AG04449 (cell line): ENCODE data around the gene SLC4A9.

Source experiments
- CTCF ChIA-PET: fragments of 350-600 bp; formaldehyde crosslinking; extraction: SDS; loops from one replicate; lab custom pipeline; 2021; ENCODE audit warnings: antibody characterized with exemption; lab: Yijun Ruan, JAX
- POLR2A ChIA-PET: fragments of 400-600, 350-600 bp; formaldehyde crosslinking; extraction: SDS; loops from one replicate; lab custom pipeline; 2020; ENCODE audit warnings: antibody characterized with exemption, inconsistent platforms; lab: Yijun Ruan, JAX
- DNase-seq: peaks from one replicate; pipeline ENCODE4 v3.0.0-alpha.2; 2010; ENCODE audit warnings: low read depth, low spot score
- H3K4me3 ChIP-seq: 2 replicates; pipeline ENCODE4 v1.5.1; 2011; ENCODE audit warnings: low read depth, mild to moderate bottlenecking, control low read depth, low read length
- CTCF ChIP-seq: IDR thresholded peaks from one replicate; pipeline ENCODE4 v1.5.1; 2011; ENCODE audit warnings: mild to moderate bottlenecking, moderate library complexity, low read length, control low read depth, inconsistent platforms; ENCODE audit not compliant: insufficient read depth; ENCODE audit errors: missing control alignments

The SLC4A9 gene

DNA sequence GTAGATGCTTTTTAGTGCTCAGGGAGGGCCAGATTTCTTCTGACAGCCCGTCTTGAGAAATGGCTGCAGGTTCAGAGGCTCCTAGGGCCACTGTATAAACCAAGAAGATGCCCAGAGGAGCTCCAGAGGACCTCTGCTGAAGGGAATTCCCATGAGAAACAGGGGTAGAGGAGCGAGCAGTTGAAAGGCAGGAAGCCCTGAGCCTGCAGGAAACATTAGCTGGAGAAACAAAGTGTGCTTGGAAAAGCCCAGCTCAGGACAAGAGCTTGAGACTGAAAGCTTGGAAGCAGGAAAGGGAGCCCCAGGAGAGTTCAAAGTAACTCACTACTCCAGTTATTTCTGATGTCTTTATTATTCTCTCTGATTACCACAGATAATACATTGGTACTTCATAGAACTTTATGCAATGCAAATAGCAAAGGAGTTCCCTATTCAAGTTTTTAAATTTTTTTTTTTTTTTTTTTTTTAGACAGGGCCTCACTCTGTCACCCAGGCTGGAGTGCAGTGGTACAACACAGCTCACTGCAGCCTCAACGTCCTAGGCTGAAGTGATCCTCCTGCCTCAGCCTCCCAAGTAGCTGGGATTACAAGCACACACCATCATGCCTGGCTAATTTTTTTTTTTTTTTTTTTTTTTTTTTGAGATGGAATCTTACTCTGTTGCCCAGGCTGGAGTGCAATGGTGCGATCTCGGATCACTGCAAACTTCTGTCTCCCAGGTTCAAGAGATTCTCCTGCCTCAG lies 30.1 kb upstream of the SLC4A9 start:
- CTCF ChIA-PET: interaction anchor here (1.2 to 4.0 kb wide), 8 partner anchors 10 to 85 kb away, joined by 3 to 28 read pairs (median 14); partner anchors contain the start of gene HBEGF
- no peak for DNase-seq
- POLR2A ChIA-PET: interaction anchor here (0.7 to 1.8 kb wide), 2 partner anchors 16 to 78 kb away, joined by 6 to 13 read pairs; partner anchors contain the start of gene HBEGF
- TF ChIP-seq CTCF: no peak
- H3K4me3 ChIP-seq: no peak overlapping the region

- ChIA-PET POLR2A (no interaction called here), CTCF (interaction anchor here (0.9 to 3.8 kb wide), 4 partner anchors 9 to 27 kb away, joined by 3 to 18 read pairs (median 4); partner anchors contain the start of gene HBEGF)
- H3K4me3 ChIP-seq: no peak overlapping the region
- DNase-seq: no peak
- no peak for TF ChIP-seq CTCF
These were observed 28.4 kb upstream of the SLC4A9 start for GRCh38 chr5:140331638-140332037.

DNA sequence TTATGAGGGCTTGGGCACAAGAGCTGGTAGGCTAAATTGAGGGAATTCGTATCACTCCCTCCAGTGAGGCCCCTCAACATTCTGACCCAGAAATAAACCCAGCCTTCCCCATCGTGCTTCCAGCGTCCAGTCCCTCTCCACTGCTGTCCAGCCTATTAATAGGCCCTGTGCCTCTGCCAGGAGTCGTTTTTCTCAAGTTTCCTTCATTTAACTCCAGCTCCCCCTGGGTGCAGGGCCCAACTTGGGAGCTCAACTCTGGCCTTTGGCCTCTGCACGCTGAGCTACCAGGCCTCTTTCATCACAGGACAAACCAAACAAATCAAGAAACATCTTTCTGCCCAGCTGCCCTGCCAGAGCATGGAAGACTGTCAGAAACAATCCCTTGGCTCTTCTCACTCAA lies 23.6 kb upstream of the SLC4A9 start:
- DNase-seq: no peak
- ChIA-PET POLR2A (interaction anchor here (1.0 to 3.1 kb wide), 2 partner anchors 10 to 13 kb away, joined by 3 to 13 read pairs; partner anchors contain the start of gene HBEGF), CTCF (interaction anchor here (0.5 to 24.4 kb wide), 9 partner anchors 9 to 384 kb away, joined by 3 to 1796 read pairs (median 4); partner anchors contain the start of gene HBEGF)
- TF ChIP-seq CTCF: no peak
- H3K4me3 ChIP-seq: no peak overlapping the region

DNA sequence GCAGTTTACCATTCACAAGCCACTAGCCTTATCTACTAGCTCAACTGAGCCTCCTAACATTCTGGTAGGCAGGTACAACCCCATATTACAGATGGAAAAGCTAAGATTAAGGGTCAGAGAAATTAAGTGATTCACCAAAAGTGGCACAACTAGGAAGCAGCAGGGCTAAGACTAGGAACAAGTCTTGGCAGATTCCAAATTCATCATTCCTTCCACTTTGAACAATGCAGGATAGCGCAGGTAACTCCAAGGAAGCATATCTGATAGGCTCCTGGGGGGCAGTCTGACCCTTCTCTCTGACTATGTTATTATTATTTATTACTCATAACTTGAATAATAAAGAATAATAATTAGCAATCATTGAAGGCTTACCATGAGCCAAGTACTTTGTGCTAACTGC lies 22.1 kb upstream of the SLC4A9 start:
- no peak for DNase-seq
- TF ChIP-seq CTCF: no peak
- no peak overlapping the region for H3K4me3 ChIP-seq
- CTCF ChIA-PET: interaction anchor here (1.1 to 24.4 kb wide), 7 partner anchors 8 to 92 kb away, joined by 3 to 1796 read pairs (median 10); partner anchors contain the start of gene HBEGF
- POLR2A ChIA-PET: interaction anchor here (0.6 to 3.1 kb wide), 2 partner anchors 8 to 82 kb away, joined by 3 to 13 read pairs; partner anchors contain the start of gene HBEGF

DNA sequence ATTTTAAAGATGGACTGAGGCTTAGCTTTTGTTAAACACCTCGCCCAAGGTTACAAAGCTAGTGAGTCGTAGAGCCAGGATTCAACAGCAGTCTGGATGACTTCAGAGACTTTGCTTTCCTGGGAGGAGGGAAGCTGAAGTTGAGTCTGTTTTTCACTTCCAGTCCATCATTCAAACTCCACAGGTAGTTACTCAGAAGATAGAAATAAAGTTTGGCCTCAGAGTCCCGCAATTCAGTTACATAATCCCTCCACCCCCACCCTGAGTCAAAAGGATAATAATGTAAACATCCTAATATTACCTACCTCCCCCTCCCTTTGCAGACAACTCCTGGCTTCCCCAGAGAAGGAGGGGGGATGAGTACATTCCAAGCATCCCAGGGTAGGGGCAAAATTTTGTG lies 21.7 kb upstream of the SLC4A9 start:
- ChIA-PET CTCF (interaction anchor here (1.1 to 24.4 kb wide), 6 partner anchors 8 to 92 kb away, joined by 3 to 1796 read pairs (median 19); partner anchors contain the start of gene HBEGF), POLR2A (interaction anchor here (3.1 kb wide), 1 partner anchor 8 kb away, joined by 13 read pairs; the partner anchor contains the start of gene HBEGF)
- DNase-seq: no peak
- no peak for TF ChIP-seq CTCF
- no peak overlapping the region for H3K4me3 ChIP-seq

DNA sequence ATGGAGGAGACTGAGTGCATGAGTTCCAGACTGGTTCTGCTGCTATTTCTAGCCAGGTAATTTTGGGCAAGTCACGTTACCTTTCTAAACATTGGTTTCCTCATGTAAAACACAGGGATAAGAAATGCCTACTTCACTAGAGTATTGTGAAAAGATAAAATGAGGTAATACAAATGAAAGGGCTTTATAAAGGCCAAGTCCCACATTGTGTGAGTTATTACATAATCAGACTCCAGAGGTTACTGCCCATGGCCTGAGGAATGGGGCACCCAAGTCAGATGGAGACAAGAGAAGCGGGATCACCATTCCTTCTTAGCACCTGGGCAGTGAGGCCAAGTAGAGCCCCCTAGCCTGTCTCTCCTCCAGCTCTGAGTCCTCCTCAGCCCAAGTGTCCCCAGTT lies 21.1 kb upstream of the SLC4A9 start:
- POLR2A ChIA-PET: no interaction called here
- no peak for DNase-seq
- no peak for TF ChIP-seq CTCF
- CTCF ChIA-PET: interaction anchor here (4.1 to 24.4 kb wide), 2 partner anchors 13 to 93 kb away, joined by 28 to 1796 read pairs; no protein-coding TSS in a partner anchor
- no peak overlapping the region for H3K4me3 ChIP-seq
